ENCODE results near the gene YPEL4.
"Not testable (repeated sequence)": the region's sequence is repeated elsewhere in the genome, so short reads cannot be mapped to it uniquely, and the experiment has no call there.

The YPEL4 gene, protein sequence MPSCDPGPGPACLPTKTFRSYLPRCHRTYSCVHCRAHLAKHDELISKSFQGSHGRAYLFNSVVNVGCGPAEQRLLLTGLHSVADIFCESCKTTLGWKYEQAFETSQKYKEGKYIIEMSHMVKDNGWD

DNA sequence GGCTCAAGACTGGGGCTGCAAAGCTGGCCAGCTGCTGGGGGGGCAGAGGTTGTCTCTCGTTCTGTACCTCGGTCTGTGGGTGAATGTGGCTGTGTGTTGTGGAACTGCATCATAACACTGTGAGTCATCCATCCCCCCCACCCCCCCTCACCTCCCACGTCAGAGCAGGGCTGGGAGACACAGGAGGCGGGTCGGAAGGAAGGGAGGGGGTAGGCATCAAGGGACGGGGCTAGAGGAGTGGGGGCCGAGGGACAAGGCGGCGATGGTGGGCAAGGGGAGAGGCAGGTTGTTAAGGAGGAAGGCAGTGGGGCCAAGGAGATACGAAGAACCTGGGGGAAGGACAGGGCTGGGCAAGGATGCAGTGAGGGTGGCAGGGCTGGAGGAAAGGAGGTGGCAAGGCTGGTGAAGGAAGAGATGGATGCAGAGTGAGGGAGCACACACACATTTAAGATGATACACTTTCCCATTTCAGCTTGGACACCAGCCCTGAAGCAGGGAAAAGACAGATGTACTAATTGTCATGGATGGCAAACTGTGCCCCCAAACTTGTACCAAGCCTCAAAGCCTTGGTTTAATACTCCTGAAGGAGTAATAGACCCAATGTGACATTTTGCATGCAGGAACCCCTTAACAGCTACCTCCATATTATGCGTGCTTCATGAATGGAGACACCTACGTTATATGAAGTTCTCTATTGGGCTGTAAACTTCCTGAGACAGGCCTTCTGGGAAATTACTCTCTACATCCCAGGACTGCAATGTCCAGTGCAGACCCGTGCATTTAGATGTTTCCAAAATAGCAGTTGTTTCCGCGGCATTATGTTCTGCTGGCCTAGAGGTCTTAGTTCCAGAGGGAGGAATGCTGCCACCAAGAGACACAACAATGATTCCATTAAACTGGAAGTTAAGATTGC, at the start of gene YPEL4:
TSS of gene YPEL4 (minus strand) at position 87 of the 913 bp plus-strand sequence. CDS start 2,805 bp downstream, outside the sequence.
- no peak for DNase-seq

DNA sequence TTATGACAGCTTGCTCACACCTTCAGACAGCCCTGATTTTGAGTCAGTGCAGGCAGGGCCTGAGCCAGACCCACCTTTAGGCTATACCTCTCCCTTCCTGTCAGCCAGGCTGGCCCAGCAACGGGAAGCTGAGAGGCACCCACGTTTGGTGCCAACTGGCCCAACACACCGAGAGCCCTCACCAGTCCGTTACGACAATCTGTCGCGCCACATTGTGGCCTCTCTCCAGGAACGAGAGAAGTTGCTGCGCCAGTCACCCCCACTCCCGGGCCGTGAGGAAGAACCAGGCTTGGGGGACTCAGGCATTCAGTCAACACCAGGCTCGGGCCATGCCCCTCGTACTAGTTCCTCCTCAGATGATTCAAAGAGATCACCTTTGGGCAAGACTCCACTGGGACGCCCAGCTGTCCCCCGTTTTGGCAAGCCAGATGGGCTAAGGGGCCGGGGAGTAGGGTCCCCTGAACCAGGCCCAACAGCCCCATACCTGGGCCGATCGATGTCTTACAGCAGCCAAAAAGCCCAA, 49.2 kb upstream of the YPEL4 start:
- no peak for DNase-seq

DNA sequence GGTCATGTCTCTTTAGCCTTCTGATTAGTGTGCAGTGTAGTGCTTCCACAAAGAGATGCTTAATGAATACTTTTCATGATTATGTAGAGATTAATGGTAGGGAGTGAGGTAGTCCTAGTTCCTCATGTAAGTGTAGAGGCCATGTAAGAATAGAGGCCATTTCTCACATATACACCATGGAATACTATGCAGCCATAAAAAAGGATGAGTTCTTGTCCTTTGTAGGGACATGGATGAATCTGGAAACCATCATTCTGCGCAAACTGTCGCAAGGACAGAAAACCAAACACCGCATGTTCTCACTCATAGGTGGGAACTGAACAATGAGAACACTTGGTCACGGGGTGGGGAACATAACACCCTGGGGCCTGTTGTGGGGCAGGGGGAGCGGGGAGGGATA, 40.8 kb upstream of the YPEL4 start:
- DNase-seq = not testable (repeated sequence)

DNA sequence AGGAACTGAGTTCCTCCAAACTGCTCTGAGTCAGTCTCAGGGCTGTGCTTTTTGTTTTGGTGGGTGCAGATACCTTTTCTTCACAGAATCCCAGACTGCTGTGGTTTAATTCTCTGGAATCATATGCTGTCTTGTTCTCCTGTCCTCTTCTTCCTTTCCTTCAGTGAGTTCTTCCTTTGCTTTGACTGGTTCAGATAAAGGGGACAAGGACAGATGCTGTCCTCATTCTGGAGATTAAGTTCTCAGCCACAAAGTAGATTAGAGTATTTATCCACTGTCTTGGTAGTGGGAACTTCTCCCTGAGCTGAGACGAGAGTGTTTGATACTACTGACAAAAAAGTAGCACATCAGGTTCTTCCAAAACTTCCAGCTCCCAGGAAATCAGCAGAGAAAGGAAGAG, 31.5 kb upstream of the YPEL4 start:
- DNase-seq = no peak

DNA sequence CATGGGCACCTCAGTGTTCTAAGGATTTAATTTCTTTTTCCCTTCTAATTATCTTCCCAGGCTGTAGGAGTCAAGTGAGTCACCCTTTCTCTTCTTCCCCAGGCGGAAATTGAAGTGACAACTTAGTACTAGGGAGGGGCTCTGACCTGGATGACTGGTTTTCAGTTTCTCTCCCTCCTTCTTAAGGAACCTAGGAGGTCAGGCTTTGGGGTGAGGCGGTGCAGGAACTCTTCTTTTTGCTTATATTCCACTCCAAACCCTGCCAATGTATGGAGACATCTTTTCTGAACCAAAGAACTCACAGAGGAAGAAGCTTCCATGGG, 30.8 kb upstream of the YPEL4 start:
- DNase-seq = no peak

DNA sequence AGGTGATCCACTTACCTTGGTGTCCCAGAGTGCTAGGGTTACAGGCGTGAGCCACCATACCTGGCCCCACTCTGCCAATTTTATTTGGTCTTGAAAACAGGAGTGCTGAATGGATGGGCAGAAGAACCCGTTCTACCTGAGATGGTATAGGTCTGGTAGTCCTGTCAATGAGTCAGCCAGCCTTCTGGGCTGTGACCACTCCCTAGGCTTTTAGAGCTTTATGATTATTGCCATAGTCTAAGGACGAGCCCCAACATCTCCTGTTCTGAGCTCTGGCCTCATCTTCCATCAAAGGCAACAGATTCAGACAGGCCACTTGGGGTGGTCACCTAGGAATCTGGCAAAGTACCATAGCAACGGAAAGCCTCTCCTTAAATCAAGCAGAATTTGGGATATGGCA, 29.7 kb upstream of the YPEL4 start:
- no peak for DNase-seq

DNA sequence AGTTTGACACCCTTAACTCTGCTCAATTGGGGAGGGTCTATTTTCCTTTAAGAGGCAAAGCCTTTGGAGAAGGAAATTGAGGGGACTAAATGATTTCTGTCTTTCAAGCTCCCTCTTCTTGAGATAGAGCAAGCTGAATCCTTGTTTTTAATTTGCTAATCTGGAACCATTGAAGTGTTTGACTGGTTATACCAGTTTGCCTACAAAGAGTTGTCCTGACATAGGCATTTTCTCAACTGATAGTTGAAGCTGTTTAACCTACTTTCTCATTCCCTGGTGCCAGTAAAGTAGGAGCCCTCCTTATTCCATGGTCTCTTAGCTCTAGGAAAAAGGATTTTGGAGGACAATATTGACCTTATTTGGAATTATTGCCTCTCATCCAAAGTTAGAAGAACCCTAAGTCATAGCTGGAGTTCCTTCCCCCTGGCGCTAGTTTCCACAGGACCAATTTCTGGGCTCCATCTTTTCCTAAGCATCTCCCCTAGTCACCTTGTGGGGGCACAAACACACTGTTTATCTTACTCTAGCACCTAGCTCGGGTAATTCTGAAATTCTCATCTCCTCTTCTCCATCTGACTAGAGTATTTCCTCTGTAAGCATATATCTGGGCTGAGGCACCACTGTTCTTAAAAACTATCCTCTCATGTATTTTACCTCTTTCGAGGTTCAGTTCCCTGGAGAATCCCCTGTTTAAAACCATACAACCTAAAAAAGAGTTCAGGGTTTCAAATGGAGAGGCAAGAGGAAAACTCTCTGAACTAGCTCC, 25.6 kb upstream of the YPEL4 start:
- no peak for DNase-seq

DNA sequence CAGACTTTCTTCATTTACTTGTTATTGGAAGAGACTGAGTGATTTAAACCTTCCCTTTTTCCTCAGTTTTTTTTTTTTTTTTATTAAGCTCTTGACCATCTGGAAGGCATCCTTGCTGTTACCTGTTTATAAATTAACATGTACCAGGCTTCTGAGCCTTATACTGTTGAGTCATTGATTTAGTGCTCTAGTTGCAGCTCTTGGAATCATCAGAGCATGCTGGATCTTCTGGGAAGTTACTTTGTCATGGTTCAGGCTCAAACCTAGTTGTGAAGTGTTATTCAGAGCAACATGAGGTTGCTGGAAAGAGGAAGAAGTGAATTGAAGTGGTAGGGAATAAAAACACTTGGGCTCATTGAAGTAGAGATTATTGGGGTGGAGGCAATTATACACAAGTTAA, 24.5 kb upstream of the YPEL4 start:
- DNase-seq = no peak

DNA sequence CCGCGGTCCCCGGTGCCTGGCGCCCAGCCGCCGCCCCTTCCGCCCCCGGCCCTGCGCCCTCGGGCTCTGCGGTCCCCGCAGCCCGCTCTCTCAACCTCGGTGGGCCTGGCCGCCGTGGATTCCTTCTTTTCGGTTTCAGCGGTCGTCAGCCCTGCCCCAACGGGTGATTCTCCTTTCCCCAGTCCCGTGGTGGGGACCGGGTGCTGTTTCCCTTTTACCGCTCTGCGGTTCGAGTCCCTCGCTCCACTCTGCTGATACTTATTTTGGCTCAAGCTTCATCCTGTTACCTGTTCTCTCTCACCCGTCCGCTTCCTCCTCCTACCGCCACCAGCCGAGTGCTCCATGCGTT, 18.7 kb upstream of the YPEL4 start:
- DNase-seq = no peak

DNA sequence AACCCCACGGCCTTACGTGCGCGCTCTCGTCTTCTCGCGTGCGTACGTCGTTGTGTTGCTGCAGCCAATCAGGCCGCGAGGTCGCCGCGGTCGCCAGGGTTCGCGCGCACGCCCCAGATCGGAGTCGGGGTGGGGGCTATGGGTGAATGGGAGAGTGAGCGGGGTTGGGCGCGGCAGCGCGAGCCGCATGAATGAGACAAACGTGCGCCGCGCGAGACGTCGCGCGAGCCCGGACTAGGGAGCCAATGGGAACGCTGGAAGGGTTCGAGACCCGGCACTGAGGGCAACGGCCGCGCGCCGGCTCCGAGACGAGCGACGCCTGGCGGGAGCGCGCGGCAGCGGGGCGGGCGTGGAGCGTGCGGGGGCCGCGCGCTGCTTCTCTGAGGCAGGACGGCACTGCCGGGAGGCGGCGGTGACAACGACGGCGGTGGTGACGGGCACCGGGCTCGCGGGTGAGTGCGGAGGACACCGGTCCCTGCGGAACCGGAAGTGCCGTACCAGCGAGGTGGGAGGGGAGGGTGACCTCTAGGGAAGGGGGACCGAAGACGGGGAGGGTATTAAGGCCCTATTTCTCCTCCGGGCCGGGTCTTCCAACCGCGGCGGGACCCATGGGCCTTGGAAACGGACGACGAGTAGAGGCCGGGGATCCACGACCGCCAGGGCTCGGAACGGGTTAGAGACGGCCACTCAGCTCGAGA, 18.2 kb upstream of the YPEL4 start, which contains the start of gene ZDHHC5:
TSS of gene ZDHHC5 (plus strand) at position 379 of the 698 bp plus-strand sequence. CDS start 4,977 bp downstream, outside the sequence.
- peak; percentile 96 for DNase-seq

DNA sequence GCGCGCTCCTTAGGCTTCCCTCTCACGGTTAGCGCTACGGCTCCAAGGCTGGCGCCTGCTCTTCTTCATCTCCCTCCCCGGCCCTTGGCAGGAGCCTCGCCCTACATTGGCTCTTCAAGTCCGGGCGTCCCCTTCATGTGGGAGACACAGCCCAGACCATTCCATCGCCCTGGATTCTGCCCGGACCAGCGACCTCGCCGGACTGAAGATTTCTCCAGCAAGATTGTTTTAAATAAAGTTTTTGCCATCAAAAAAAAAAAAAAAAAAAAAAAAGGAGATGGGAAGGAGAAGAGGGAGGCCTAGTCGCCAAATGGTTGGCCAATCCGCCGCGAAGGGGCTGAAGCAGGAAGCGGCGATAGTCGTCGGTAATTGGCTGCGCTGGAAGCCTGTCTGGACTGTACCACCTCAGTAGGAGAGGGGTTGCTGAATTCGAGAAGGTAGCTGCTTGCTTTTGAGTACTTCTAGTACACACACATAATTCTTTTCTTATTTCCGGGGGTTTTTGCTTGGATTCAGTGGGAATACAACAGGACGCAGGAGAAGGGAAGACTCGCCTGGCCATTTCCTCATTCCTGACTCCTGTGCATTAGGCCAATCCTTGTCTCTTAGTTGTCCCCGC, 17.5 kb upstream of the YPEL4 start:
- DNase-seq = peak; percentile 95

DNA sequence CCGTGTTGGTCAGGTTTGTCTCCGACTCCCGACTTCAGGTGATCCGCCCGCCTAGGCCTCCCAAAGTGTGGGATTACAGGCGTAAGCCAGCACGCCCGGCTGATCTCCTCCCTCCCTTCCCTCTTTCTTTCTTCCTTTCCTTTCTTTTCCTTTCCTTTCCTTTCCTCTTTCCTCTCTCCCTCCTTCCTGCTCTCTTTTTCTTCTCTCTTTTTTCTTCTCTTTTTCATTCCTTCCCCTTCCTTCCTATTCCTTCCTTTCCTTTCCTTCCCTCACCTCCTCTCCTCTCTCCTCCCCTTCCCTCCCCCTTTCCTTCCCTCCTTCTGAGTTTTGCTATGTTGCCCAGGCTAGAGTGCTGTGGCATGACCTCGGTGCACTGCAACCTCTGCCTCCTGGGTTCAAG, 14.3 kb upstream of the YPEL4 start:
- DNase-seq = no peak

DNA sequence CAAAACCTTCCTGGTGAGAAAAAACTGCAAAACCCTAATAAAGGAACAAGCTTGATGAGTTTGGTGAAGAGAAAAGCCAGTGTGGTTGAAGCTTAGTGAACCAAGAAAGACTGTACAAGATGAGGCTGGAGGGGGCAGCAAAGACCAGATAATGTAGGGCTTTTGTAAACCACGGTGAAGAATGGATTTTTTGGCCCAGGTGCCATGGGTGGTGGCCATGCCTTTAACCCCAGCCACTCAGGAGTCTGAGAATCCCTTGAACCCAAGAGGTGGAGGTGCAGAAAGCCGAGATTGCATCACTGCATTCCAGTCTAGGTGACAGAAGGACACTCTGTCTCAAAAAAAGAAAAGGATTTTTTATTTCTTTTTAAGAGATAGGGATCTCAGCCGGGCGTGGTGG, 13.2 kb upstream of the YPEL4 start:
- no peak for DNase-seq

DNA sequence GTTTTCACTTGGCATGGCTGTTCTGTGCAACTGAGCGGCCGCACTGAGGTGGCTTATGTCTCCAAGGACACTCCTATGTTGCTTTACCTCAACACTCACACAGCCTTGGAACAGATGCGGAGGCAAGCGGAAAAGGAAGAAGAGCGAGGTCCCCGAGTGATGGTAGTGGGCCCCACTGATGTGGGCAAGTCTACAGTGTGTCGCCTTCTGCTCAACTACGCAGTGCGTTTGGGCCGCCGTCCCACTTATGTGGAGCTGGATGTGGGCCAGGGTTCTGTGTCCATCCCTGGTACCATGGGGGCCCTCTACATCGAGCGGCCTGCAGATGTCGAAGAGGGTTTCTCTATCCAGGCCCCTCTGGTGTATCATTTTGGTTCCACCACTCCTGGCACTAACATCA, 10.0 kb upstream of the YPEL4 start:
- DNase-seq = no peak

DNA sequence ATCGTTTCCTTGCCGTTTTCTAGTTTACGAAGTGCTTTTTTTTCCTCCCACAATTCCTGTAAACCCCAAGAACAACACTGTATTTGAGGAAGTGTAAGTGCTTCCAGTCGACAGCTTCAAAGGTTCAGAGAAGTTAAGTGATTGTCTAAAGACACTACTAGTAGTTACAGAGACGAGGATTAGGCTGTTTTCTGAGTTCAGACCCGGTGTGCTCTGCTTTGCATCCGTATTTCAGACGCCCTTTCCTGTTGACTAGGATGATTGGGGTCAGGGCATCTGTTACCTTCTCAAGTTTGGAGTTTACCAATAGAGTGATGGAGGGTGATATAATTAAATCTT, 8.3 kb upstream of the YPEL4 start:
- no peak for DNase-seq

DNA sequence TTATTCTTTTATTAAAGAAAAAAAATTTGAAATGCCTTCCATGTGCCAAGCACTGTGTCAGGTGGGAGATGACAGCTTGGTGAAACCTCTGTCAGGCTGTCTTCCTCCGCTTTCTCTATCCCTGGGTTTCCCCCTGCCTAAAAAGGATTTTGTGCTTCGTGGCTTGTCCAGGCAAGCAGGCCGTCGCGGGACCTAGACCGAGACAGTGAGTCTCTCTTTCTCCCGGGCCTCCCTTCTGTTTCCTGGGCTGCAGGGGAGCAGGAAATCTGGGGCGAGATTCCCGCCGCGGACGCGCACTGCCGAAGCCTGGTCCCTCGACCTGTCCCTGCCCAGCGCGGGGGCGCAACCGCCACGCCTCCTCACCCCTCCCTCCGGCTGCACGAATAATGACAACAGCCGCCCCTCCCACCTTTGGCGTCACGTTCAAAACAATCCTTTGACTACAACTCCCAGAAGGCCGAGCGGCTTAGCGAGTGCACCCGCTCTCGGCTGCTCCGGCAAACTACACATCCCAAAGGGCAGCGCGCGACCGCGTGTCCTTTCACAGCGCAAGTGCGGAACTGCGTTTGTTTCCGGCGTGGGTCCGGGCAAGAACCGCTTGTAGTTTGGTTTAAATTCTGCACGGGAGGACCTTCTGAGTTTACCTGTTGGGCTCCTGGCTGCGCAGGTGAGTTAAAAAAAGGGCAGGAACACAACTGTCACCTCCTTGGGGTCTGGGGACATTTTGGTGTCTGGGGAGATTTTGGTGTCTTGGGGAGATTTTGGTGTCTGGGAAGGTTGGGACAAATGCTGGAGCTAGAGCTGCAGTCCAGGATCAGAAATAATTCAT, 7.7 kb upstream of the YPEL4 start, which contains the start of gene CLP1:
TSS of gene CLP1 (plus strand) at position 569 of the 829 bp plus-strand sequence. CDS start 1,715 bp downstream, outside the sequence.
- DNase-seq = peak; percentile 96

DNA sequence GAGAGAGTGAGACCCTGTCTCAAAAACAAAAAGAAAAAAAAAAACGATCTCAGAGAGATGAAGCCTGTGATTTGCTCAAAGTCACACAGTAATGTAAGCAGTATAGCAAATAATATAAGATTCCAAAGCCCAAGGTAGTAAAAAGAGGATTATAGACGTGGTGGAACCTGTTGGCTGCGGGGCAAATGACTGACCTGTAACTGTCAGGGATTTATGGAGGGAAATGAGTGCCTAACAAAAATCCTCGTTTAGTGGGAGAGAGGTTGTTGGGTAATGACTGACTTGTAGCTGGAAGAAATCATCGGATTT, 7.1 kb upstream of the YPEL4 start:
- no peak for DNase-seq

DNA sequence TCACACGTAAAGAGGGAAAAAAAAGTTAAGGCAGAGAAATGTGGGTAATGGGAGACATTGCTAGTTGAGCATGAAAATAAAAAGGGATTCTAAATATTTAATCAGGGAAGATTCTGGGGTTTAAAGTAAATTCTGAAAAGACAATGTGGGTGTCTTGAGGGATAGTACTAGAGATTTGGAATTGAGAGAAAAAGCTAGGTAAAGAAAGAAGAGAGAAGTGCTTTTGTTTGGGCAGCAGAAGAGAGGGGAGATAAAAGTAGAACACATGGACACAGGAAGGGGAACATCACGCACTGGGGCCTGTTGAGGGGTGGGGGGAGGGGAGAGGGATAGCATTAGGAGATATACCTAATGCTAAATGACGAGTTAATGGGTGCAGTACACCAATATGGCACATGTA, 3.5 kb upstream of the YPEL4 start:
- no peak for DNase-seq

DNA sequence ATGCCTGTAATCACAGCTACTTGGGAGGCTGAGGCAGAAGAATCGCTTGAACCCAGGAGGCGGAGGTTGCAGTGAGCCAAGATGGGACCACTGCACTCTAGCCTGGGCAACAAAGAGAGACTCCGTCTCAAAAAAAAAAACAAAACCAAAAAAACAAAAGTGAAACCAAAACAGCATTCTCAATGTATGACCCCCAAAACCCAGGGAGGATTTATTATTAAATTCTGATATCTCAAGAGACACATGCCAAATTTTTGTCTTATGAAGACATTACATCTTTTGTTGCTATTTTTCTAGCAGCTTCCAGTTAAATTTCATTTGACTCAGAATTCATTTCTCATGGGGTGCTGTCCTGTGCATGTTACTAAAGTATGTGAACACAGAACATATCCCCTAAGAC, 3.0 kb upstream of the YPEL4 start:
- no peak for DNase-seq

DNA sequence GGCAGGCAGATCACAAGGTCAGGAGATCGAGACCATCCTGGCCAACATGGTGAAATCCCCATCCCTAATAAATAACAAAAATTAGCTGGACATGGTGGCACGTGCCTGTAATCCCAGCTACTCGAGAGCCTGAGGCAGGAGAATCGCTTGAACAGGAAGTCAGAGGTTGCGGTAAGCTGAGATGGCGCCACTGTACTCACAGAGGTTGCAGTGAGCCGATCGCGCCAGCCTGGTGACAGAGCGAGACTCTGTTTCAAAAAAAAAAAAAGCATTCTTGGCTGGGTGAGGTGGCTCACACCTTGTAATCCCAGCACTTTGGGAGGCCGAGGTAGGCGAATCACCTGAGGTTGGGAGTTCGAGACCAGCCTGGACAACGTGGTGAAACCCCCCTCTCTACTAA, 2.5 kb upstream of the YPEL4 start:
- DNase-seq = not testable (repeated sequence)

DNA sequence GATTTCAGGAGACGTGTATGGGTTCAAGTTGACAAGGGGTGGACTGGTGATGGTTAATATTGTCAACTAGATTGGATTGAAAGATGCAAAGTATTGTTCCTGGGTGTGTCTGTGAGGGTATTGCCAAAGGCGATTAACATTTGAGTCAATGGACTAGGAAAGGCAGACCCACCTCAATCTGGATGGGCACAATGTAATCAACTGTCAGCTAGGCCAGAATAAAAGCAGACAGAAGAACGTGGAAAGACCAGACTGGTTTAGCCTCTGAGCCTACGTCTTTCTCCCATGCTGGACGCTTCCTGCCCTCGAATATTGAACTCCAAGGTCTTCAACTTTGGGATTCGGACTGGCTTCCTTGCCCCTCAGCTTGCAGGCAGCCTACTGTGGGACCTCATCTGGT, 1.7 kb upstream of the YPEL4 start:
- no peak for DNase-seq

DNA sequence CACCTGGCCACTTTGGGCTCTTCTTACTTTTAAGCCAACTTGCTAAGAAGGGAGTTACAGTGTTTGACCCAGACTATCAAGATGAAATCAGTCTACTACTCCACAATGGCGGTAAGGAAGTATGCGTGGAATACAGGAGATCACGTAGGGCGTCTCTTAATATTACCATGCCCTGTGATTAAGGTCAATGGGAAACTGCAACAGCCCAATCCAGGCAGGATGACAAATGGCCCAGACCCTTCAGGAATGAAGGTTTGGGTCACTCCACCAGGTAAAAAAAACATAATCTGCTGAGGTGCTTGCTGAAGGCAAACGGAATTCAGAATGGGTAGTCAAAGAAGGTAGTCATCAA, 1.0 kb upstream of the YPEL4 start:
- DNase-seq = no peak

Data from NCI-H774 (cell line).